LNCAP (cell line): ENCODE data around the gene GAB2.

Experiments
- CTCF ChIP-seq: fragments of 450-650 bp; IDR thresholded peaks from 2 replicates; pipeline ENCODE4 v1.5.1; 2017; ENCODE audit warnings: mild to moderate bottlenecking

GAB2 gene

GRCh38 chr11:78188286-78189173, 229.1 kb downstream of the GAB2 start, which contains the start of the genes KCTD21 and USP35:
KCTD21 (minus strand) TSS chr11:78188626; CDS start chr11:78174554, 14,072 bp downstream.
USP35 (plus strand) TSS chr11:78188919; CDS start chr11:78196246, 7,327 bp downstream.
- TF ChIP-seq CTCF: no peak

GRCh38 chr11:78187366-78188285, 230.0 kb downstream of the GAB2 start:
- TF ChIP-seq CTCF: no peak

GRCh38 chr11:78181185-78181584, 236.4 kb downstream of the GAB2 start:
- TF ChIP-seq CTCF: no peak

- TF ChIP-seq CTCF: no peak
Observed at GRCh38 chr11:78180751-78181150, 236.9 kb downstream of the GAB2 start.

- TF ChIP-seq CTCF: no peak
Observed at GRCh38 chr11:78179459-78180071, 238.1 kb downstream of the GAB2 start.

GRCh38 chr11:78177216-78177615, 240.4 kb downstream of the GAB2 start:
- TF ChIP-seq CTCF: no peak

GRCh38 chr11:78176605-78177141, 240.9 kb downstream of the GAB2 start:
- TF ChIP-seq CTCF: no peak
